Putamen (tissue), 1 donor: Measurements from ENCODE around the gene TSC22D4.
"Not testable (repeated sequence)": the region's sequence is repeated elsewhere in the genome, so short reads cannot be mapped to it uniquely, and the experiment has no call there.

Experiments
- DNase-seq: peaks from one replicate; pipeline ENCODE4 v3.0.0-alpha.2; 2016; ENCODE audit warnings: low spot score

The TSC22D4 gene

GRCh38 chr7:100478958-100479660, at the start of gene TSC22D4:
TSC22D4 (minus strand) TSS chr7:100479214; CDS start chr7:100478038, 1,176 bp downstream.
- DNase-seq: peak; percentile 96

DNA sequence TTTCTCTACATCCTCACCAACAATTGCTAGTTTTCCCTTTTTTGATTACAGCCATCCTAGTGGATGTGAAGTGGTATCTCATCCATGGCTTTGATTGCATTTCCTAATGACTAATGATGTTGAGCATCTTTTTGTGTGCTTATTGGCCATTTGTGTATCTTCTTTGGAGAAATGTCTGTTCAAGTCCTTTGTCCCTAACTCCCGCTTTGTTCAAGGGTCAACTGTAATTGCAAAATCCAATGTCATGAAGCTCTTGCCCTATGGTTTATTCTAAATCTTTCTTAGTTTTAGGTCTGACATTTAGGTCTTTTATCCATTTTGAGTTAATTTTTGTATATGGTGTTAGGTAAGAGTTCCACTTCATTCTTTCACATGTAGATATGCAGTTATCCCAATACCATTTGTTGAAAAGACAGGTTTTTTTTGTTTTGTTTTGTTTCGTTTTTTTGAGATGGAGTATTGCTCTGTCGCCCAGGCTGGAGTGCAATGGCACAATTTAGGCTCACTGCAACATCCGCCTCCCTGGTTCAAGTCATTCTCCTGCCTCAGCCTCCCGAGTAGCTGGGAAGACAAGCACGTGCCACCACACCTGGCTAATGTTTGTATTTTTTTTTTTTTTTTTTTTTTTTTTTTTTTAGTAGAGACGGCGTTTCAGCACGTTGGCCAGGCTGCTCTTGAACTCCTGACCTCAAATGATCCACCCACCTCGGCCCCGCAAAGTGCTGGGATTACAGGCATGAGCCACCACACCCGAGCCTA, 49.3 kb upstream of the TSC22D4 start:
- not testable (repeated sequence) for DNase-seq

GRCh38 chr7:100523192-100523591, 44.2 kb upstream of the TSC22D4 start:
- not testable (repeated sequence) for DNase-seq

GRCh38 chr7:100521909-100522593, 43.0 kb upstream of the TSC22D4 start:
- DNase-seq: not testable (repeated sequence)

DNA sequence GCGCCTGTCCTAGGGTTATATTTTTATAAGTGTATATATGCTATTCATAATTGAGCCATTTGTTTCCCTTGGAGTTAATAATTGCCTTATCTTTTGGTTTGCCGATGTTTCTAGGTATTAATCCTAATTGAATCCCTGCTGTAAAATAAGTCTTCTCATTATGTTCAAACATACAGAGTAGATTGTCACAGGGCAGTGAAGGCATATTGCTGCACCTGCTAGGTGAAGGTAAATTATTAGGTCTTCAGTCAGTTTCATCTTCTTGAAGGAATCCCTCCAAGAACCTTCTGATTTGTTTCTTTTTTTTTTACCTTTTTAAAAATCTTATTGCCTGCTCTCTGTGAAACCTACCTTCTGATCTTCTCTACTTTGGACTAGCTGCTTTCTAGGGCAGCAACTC, 42.1 kb upstream of the TSC22D4 start:
- no peak for DNase-seq

GRCh38 chr7:100520138-100520537, 41.1 kb upstream of the TSC22D4 start:
- DNase-seq: no peak

DNA sequence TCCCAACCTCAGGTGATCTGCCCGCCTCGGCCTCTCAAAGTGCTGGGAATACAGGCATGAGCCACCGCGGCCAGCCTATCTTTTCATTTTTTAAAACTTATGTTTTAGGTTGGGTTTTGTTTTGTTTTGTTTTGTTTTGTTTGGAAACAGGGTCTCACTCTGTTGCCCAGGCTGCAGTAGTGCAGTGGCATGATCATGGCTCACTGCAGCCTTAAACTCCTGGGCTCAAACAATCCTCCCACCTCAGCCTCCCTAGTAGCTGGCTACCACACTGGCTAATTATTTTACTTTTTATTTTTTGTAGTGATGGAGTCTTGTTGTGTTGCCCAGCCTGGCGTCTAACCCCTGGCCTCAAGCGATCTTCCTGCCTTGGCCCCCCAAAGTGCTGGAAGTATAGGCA, 40.6 kb upstream of the TSC22D4 start:
- DNase-seq: no peak

DNA sequence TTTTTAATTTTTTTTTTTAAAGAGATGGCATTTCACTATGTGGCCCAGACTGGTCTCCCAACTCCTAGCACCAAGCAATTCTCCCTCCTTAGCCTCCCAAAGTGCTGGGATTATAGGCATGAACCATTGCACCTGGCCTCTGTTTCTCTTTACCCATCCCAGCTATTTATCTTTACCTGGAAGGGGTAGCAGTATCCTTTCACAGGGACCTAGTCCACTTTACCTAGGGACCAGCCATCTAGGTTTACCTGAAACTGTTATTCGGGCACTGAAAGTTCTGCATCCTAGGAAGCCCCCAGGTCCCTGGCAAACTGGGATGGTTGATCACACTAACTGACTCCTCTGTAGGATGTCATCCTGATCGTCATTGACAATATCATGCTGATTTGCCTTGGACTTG, 38.3 kb upstream of the TSC22D4 start:
- DNase-seq: no peak

DNA sequence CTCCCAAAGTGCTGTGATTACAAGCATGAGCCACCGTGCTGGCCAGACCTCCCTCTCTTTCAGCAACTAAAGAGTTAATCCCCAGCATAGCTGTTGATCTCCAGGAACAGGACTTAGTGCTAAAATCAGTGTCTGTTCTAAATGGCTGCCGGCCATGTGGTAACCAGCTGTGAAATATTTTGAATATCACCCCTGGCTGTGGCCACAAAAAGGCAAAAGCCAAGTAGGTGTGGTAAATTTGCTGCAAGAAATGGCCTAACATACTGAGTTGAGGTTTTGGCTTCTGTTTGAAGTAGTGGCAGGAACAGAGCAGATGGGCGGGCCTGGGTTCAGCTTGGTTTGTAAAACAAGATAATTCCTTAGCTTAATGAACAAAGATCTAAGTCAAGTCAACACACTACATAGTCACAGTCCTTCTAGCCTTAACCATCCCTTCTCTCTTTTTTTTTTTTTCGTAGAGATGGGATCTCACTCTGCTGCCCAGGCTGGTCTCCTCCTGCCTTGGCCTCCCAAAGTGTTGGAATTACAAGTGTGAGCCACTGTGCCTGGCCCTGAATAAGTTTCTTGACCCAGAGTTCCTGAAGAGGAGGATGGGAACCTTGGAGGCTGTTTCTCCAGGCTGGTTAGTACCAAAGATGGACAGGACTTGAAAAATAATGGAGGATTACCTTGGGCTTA, 37.3 kb upstream of the TSC22D4 start:
- DNase-seq: no peak

- DNase-seq: no peak
These were observed 36.1 kb upstream of the TSC22D4 start for GRCh38 chr7:100515072-100515532.

DNA sequence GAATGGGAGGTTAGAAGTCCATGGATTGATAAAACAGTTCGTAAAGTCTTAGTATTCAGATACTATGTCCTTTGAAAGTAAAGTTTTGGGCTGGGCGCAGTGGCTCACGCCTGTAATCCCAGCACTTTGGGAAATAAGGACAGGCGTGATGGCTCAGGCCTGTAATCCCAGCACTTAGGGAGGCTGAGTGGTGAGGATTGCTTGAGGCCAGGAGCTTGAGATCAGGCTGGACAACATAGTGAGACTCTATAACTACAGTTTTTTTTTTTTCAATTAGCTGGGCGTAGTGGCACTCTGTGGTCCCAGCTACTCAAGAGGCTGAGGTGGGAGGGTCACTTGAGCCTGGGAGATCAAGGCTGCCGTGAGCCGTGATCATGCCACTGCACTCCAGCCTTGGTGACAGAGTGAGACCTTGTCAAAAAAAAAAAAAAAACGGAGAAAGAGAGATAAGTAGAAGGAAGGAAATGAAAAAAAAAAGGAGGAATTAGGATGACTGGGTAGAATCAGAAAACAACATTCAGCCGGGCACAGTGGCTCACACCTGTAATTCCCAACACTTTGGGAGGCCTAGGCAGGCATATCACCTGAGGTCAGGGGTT, 34.3 kb upstream of the TSC22D4 start:
- no peak for DNase-seq

DNA sequence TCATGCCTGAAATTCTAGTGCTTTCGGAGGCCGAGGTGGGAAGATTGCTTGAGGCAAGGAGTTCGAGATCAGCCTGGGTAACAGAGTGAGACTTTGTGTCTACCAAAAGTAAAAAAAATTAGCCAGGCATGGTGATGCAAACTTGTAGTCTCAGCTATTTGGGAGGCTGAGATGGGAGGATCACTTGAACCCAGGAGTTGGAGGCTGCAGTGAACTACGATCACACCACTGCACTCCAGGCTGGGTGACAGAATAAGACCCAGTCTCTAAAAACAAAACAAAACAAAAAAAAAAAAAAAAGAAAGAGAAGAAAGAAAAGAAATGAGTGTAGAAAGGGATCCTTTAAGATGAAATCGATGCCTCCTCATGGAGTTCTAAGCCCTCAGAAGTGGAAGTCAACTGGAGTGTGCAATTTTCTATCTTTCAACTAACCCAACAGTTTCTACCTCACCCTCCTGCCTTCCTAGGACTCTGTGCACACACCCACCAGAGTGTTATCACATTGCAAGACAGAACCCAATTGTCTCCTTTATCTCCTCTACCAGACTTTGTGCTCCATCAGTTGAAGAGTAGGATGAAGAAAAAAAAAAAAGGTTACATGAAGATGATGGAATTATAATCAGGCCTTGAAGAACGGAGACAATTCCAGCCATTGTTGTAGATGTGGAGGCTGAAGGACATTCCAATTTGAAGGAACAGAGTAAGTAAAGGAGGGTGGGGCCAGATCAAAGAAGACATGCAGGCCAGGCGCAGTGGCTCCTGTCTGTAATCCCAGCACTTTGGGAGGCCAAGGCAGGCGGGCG, 31.6 kb upstream of the TSC22D4 start:
- DNase-seq: no peak

DNA sequence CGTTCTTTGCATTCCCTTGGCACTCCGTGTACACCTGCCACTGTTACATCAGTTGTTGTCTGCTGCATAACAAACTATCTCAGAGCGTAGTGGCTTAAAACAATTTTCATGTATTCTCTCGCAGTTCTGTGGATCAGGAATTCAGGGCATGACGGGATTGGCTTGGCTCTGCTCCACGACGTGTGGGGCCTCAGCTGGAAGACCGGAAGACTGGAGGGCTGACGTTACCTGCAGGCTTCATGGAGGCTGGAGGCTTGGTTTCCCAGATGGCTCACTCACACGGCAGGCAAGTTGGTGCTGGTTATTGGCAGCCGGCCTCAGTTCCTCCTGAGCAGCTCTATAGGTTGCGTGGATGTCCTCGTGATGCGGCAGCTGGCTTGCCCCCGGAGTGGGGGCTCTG, 30.2 kb upstream of the TSC22D4 start:
- no peak for DNase-seq

GRCh38 chr7:100506356-100506923, 27.4 kb upstream of the TSC22D4 start:
- no peak for DNase-seq

- no peak for DNase-seq
These were observed 26.0 kb upstream of the TSC22D4 start for GRCh38 chr7:100504887-100505611.

- DNase-seq: not testable (repeated sequence)
These were observed 25.0 kb upstream of the TSC22D4 start for GRCh38 chr7:100504031-100504430.

DNA sequence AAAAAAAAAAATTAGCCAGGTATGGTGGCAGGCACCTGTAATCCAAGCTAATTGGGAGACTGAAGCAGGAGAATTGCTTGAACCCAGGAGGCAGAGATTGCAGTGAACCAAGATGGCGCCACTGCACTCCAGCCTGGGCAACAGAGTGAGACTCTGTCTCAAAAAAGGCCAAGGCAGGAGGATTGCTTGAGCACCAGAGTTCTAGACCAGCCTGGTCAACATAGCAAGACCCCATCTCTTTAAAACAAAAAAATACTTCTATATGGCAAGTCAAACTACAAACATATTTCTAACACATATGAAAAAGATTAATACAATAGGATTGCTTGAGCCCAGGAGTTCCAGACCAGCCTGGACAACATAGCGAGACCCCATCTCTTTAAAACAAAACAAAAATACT, 21.7 kb upstream of the TSC22D4 start:
- not testable (repeated sequence) for DNase-seq

DNA sequence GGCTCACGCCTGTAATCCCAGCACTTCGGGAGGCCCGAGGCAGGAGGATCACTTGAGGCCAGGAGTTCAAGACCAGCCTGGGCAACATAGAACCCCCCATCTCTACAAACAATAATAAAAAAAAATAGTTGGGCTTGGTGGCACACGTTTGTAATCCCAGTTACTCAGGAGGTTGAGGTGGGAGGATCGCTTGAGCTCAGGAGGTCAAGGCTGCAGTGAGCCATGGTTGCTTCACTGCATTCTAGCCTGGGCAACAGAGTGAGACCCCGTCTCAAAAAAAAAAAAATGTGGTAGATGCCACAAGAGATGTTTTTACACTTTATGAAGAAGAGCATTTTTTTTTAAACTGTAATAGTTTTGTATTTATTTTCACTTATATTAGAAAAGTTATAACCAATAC, 17.5 kb upstream of the TSC22D4 start:
- no peak for DNase-seq

GRCh38 chr7:100493476-100494264, 14.7 kb upstream of the TSC22D4 start:
- peak; percentile 70 for DNase-seq
